Esophagus muscularis mucosa (tissue), 4 donors: ENCODE data around the gene HSPA1B. TPM values are rescaled to one million over a fixed set of nuclear protein-coding genes. Genes with fewer than 3 reads are reported as not detected.
"Not testable (repeated sequence)": the region's sequence is repeated elsewhere in the genome, so short reads cannot be mapped to it uniquely, and the experiment has no call there.

Experiments used
- DNase-seq: peaks from one replicate; pipeline ENCODE4 v3.0.0-alpha.2; 2017; ENCODE audit errors: extremely low spot score
- H3K27ac ChIP-seq, 4 donors: fragments of 200-600 bp; sonication (generic); replicated peaks in 1 of 4; 1 replicate in 3 of 4; 2 replicates in 1 of 4; pipeline ENCODE4 v1.5.1; 2016 to 2019; ENCODE audit warnings: mild to moderate bottlenecking in 1 of 4
- H3K27me3 ChIP-seq, 4 donors: fragments of 200-600 bp; sonication (generic); one replicate each; pipeline versions ENCODE4 v1.5.1 to v1.6.0; 2016 to 2019
- H3K36me3 ChIP-seq, 4 donors: fragments of 200-600 bp; sonication (generic); one replicate each; pipeline ENCODE4 v1.5.1; 2016 to 2019
- H3K4me1 ChIP-seq, 4 donors: fragments of 200-600 bp; sonication (generic); one replicate each; pipeline ENCODE4 v1.5.1; 2016 to 2019
- H3K4me3 ChIP-seq, 4 donors: fragments of 200-600 bp; sonication (generic); 1 replicate in 2 of 4; 2 replicates in 2 of 4; pipeline ENCODE4 v1.5.1; 2016 to 2019; ENCODE audit warnings: mild to moderate bottlenecking in 4 of 4, moderate library complexity in 1 of 4
- H3K9me3 ChIP-seq, 4 donors: fragments of 200-600 bp; sonication (generic); 1 replicate in 3 of 4; 2 replicates in 1 of 4; pipeline ENCODE4 v1.5.1; 2016 to 2019
- EP300 ChIP-seq: sonication (generic); formaldehyde crosslinking; IDR thresholded peaks from one replicate; pipeline ENCODE4 v1.6.1; 2017; ENCODE audit warnings: antibody characterized with exemption
- POLR2A ChIP-seq: fragments of 450-650 bp; IDR thresholded peaks from one replicate; pipeline ENCODE4 v1.6.1; 2017; ENCODE audit warnings: antibody characterized with exemption, moderate library complexity, mild to moderate bottlenecking, low read depth
- POLR2AphosphoS5 ChIP-seq, 2 donors: sonication (generic); formaldehyde crosslinking; IDR thresholded peaks; one replicate each; pipeline ENCODE4 v1.6.1; 2017; ENCODE audit warnings: antibody characterized with exemption in 2 of 2
- WGBS: methylation state at CpG from one replicate; pipeline ENCODE4 v1.1.5; 2018; 5-methylcytosine and 5-hydroxymethylcytosine counted together
- intact Hi-C: fragments of 100-400 bp; cut with DNase I; formaldehyde crosslinking; loops from one replicate; pipeline ENCODE4 v1.15.1; 2023
- total RNA-seq, 4 donors: library from RNA; depleted of rRNA; stranded (reverse); fragments of >200 nt; gene quantifications; one replicate each; pipeline versions ENCODE4 v1.1.0 to v1.2.1, GENCODE V29; 2016
- TF ChIP-seq, protein P1 (sequence below), 3 experiments: fragments of 200-600 bp in 2 of 3; fragments of 450-650 bp in 1 of 3; sonication (generic) in 2 of 3; IDR thresholded peaks; one replicate each; pipeline ENCODE4 v1.5.1; 2017 to 2019; ENCODE audit warnings: antibody characterized with exemption in 3 of 3, mild to moderate bottlenecking in 2 of 3, moderate library complexity in 1 of 3

HSPA1B gene
- total RNA-seq, 4 donors from 2014 or later: 120 to 315 (median 274) TPM

DNA sequence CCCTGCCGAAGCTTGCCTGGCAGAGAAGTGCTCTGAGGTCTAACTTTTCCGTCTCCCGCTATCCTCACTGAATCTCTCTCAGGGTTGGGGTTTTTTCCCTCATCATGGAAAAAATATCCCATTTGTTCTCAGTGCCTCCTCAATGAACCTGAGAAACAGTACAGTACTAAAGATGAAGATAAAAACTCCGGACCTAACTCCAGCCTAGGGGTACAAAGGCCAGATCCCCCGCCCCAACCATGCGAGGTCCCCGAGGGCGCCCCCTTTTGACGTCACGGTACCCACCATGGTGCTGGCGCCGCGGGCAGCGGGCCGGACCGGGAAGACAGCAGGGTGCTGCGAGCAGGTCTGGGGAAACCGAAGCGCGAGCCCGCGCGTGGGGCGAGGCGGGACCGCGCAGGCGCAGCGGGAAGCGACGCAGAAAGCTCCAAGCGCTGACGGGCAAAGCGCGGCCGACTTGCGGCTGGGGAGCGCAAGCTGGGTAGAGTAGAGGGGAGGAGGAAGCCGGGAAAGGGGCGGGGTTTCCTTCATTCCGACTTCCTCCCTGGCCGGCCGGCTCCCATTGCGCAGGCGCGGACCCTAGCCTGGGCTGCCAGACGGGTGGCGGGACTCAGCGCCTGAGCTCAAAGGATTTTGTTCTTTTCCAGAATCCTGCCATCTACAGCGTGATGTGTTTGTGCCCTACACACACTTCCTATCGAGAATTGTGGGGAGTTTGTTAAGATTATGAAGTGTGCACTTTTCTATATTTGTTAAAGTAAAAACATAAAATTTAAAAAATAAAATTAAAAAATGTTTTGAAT lies 20.9 kb upstream of the HSPA1B start, which contains the start of gene LSM2:
LSM2 (minus strand) TSS at position 497 of the 803 bp plus-strand sequence; CDS start at position 288, 209 bp downstream.
- TF ChIP-seq POLR2AphosphoS5 (IDR thresholded peaks at IDR 0.05) (peak; percentile 97 to 99), EP300 (no peak), POLR2A (peak; percentile 66)
- TF ChIP-seq, protein P1, sequence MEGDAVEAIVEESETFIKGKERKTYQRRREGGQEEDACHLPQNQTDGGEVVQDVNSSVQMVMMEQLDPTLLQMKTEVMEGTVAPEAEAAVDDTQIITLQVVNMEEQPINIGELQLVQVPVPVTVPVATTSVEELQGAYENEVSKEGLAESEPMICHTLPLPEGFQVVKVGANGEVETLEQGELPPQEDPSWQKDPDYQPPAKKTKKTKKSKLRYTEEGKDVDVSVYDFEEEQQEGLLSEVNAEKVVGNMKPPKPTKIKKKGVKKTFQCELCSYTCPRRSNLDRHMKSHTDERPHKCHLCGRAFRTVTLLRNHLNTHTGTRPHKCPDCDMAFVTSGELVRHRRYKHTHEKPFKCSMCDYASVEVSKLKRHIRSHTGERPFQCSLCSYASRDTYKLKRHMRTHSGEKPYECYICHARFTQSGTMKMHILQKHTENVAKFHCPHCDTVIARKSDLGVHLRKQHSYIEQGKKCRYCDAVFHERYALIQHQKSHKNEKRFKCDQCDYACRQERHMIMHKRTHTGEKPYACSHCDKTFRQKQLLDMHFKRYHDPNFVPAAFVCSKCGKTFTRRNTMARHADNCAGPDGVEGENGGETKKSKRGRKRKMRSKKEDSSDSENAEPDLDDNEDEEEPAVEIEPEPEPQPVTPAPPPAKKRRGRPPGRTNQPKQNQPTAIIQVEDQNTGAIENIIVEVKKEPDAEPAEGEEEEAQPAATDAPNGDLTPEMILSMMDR (IDR thresholded peaks at IDR 0.05): peak in 2 of 3 experiments; percentile 25 to 32
- peaks cover 4 to 29% (median 14%) of the 10 kb centered on the region in 4 donors for H3K36me3 ChIP-seq
- peak; percentile 98 for DNase-seq
- peak within 1 kb of the TSS; percentile 55 to 72 (median 59) for H3K4me3 ChIP-seq
- H3K9me3 ChIP-seq: no peaks in the 10 kb centered on the region
- intact Hi-C loops: no loop called here
- WGBS: under 1% methylated on average over 39 of the region's 51 CpGs
- peak within 1 kb of the TSS; percentile 85 to 96 (median 92) for H3K27ac ChIP-seq
- H3K27me3 ChIP-seq: no peaks in the 10 kb centered on the region
- peaks cover 17 to 30% (median 24%) of the 10 kb centered on the region in 4 donors for H3K4me1 ChIP-seq

DNA sequence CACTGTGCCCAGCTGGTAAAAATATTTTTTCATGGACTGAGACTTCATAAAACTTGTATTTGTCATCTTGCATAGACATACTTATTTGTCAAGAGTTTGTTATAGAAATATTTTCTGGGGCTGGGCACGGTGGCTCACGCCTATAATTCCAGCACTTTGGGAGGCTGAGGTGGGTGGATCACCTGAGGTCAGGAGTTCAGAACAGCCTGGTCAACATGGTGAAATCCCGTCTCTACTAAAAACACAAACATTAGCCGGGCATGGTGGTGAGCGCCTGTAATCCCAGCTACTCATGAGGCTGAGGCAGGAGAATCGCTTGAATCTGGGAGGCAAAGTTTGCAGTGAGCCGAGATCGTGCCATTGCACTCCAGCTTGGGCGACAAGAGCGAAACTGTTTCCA lies 18.9 kb upstream of the HSPA1B start:
- H3K4me3 ChIP-seq, DNase-seq, H3K27me3 ChIP-seq, H3K9me3 ChIP-seq, intact Hi-C loops, H3K27ac ChIP-seq: not testable (repeated sequence)
- Histone ChIP-seq H3K4me1 (peaks cover 21 to 32% (median 31%) of the 10 kb centered on the region in 4 donors), H3K36me3 (peaks cover 0 to 11% (median 0%) of the 10 kb centered on the region in 4 donors)
- WGBS: 87% methylated on average over 10 of the region's 10 CpGs

DNA sequence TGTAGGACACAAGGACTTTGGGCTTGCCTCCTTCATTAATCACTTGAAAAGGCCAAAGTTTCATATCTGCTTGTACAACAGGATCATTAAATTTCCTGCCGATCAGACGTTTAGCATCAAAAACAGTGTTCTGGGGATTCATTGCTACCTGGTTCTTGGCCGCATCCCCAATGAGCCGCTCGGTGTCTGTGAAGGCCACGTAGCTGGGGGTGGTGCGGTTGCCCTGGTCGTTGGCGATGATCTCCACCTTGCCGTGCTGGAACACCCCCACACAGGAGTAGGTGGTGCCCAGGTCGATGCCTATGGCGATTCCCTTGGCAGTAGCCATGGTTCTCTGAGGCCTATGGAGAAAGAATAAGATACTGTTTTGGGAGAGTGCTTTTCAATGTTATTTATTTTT lies 15.9 kb upstream of the HSPA1B start:
- H3K4me3 ChIP-seq: no peak overlapping the region
- DNase-seq: no peak
- peaks cover 0 to 6% (median 0%) of the 10 kb centered on the region in 4 donors for H3K36me3 ChIP-seq
- H3K27ac ChIP-seq: no peak overlapping the region
- no peaks in the 10 kb centered on the region for H3K9me3 ChIP-seq
- H3K27me3 ChIP-seq: no peaks in the 10 kb centered on the region
- intact Hi-C loops: no loop called here
- no peak for TF ChIP-seq EP300
- TF ChIP-seq POLR2AphosphoS5 (IDR thresholded peaks at IDR 0.05): no peak
- no peak for TF ChIP-seq POLR2A
- TF ChIP-seq, protein P1 (IDR thresholded peaks at IDR 0.05): no peak
- 97% methylated on average over 5 of the region's 12 CpGs for WGBS
- peaks cover 15 to 24% (median 23%) of the 10 kb centered on the region in 4 donors for H3K4me1 ChIP-seq

DNA sequence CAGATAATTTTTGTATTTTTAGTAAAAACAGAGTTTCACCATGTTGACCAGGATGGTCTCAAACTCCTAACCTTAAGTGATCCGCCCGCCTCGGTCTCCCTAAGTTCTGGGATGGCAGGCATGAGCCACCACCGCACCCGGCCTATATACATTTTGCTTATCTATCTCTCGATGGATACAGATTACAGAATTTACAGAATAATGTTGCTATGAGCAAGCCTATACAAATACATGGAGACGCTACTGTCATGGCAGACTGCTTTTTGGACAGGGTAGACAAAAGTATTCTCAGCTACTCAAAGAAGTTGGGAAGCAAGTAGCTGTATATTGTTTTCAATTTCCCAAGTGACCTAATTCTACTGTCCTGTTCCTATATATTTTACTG lies 14.1 kb upstream of the HSPA1B start:
- H3K27me3 ChIP-seq: no peaks in the 10 kb centered on the region
- WGBS: 97% methylated on average over 7 of the region's 7 CpGs
- peak overlapping the region in 3 of 4 donors; percentile 57 to 62 (median 60) for H3K4me3 ChIP-seq
- H3K36me3 ChIP-seq: peaks cover 0 to 6% (median 0%) of the 10 kb centered on the region in 4 donors
- H3K9me3 ChIP-seq: no peaks in the 10 kb centered on the region
- DNase-seq: no peak
- TF ChIP-seq POLR2A (no peak), POLR2AphosphoS5 (IDR thresholded peaks at IDR 0.05) (no peak), EP300 (no peak)
- TF ChIP-seq, protein P1 (IDR thresholded peaks at IDR 0.05): no peak
- peak overlapping the region; percentile 94 to 100 (median 97) for H3K27ac ChIP-seq
- peaks cover 9 to 27% (median 26%) of the 10 kb centered on the region in 4 donors for H3K4me1 ChIP-seq
- intact Hi-C loops: no loop called here

DNA sequence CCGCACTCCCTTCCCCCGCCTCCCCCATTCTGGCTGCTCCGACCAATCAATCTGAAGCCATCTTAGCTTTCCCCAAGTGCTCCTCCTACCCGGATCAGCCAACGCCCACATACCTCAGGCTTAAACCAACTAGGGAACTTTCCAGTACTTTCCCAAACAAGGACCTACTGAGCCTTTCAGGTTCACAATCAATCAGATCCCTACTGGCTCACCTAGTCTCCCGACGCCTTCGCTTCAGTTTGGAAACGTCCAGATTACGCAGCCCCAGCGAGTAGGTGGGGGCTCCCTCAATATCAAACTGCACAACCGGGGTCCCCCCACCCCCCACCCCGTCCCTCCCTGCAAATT lies 12.9 kb upstream of the HSPA1B start:
- WGBS: 1% methylated on average over 13 of the region's 13 CpGs
- H3K27me3 ChIP-seq: no peaks in the 10 kb centered on the region
- intact Hi-C loops: no loop called here
- peak overlapping the region; percentile 94 to 100 (median 97) for H3K27ac ChIP-seq
- H3K4me1 ChIP-seq: peaks cover 19 to 39% (median 38%) of the 10 kb centered on the region in 4 donors
- peak; percentile 98 for DNase-seq
- H3K9me3 ChIP-seq: no peaks in the 10 kb centered on the region
- H3K36me3 ChIP-seq: peaks cover 0 to 6% (median 0%) of the 10 kb centered on the region in 4 donors
- H3K4me3 ChIP-seq: peak overlapping the region; percentile 57 to 66 (median 61)
- TF ChIP-seq POLR2AphosphoS5 (IDR thresholded peaks at IDR 0.05): peak; percentile 87 to 96
- no peak for TF ChIP-seq EP300
